ENCODE measurements around the gene SLC30A7.
A peak's percentile ranks its signal among the peaks of the same experiment; 100 is the strongest.

SLC30A7 gene

DNA sequence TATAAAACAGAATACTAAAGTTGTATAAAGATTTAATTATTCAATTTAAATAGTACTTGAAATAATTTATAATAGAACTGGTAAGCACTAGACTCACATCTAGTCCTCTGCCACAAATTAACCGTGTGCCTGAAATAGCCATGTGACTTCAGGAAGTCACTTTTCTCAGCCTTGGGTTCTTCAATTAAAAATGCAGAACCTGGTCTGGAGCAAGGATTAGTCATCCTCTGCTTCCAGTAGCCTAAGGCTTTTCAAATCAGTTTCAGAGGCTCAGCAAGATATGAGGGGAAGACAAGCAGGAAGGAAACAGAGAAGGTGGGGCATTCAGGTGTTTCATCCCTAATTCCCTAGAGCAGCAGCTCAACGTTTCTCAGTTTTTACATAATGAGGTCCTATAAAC is 106.7 kb downstream of the SLC30A7 start:
- in situ Hi-C loops (cut with MboI; ENCODE audit: low pct_unique_long_range_greater_than_20kb, low sequenced_read_pairs): no loop called here
- DNase-seq: peak; percentile 64

DNA sequence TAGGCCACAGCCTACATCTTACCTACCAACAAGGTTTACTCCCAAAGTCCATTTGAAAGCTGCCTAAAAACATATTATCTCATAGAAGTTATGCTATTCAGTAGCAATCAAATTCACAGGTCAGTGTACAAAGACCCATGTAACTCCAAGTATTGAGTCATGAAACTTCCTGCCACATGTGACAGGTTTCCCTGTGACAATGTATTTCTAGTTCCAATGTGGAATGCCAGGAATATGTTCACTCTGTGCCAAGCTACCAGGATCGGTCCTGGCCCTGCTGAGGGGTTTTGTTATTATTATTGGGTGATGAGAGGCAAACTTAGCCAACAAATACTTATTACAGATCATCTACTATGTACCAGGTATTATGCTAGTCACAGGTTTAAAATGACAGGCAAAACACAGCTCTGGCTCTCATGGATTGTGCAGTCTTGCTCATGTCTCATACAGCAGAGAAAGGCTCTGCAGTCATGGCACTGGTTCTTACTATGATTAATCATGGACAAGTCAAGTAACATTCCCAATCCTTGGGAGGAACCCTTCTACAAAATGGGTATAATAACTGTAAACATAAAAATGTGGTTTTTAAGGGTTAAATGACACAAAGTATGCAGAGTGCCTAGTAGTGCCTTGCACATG is 107.2 kb downstream of the SLC30A7 start:
- in situ Hi-C loops (cut with MboI; ENCODE audit: low pct_unique_long_range_greater_than_20kb, low sequenced_read_pairs): no loop called here
- no peak for DNase-seq

GRCh38 chr1:101004061-101004460 is 108.2 kb downstream of the SLC30A7 start:
- in situ Hi-C loops (cut with MboI; ENCODE audit: low pct_unique_long_range_greater_than_20kb, low sequenced_read_pairs): no loop called here
- DNase-seq: no peak

- no peak for DNase-seq
- in situ Hi-C loops (cut with MboI; ENCODE audit: low pct_unique_long_range_greater_than_20kb, low sequenced_read_pairs): no loop called here
Observed at GRCh38 chr1:101004670-101005069, 108.8 kb downstream of the SLC30A7 start.

DNA sequence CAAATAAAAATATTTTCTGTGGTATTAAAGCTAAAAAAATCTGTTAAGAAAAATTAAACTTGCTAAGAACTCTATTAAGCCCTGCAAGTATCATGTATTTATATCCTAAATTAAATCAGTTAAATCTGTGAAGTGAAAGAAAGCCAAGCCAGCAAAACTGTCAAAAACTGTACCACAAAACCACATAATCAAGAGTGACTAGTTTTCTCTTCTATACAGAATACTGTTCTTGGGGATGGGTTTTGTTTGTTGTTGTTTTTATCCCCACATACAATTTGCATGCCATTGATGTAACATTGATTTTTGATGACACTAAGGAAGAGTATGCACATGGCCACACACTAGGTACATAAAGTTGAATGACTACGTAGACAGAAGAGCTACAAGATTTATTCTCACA is 109.3 kb downstream of the SLC30A7 start:
- in situ Hi-C loops (cut with MboI; ENCODE audit: low pct_unique_long_range_greater_than_20kb, low sequenced_read_pairs): no loop called here
- DNase-seq: no peak

- no peak for DNase-seq
- in situ Hi-C loops (cut with MboI; ENCODE audit: low pct_unique_long_range_greater_than_20kb, low sequenced_read_pairs): no loop called here
Observed at GRCh38 chr1:101005871-101006270, 110.0 kb downstream of the SLC30A7 start.

DNA sequence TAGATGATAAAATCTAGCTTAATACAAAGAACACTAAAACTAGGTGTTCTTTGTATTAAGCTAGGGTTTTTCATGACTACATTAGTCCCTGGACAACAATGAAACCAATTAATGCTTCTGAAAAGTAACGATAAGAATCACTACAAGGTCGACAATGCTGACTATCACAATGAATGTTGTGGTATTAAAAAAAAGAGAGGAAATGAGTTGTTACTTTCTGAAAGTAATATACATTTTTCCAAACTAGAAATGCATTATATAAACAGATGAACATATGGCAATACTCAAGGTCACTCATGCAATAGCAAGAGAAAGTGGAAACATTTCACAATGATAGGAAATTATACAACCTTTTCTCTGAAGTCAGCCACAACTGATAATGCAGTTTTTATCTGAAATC is 110.7 kb downstream of the SLC30A7 start:
- in situ Hi-C loops (cut with MboI; ENCODE audit: low pct_unique_long_range_greater_than_20kb, low sequenced_read_pairs): no loop called here
- no peak for DNase-seq

DNA sequence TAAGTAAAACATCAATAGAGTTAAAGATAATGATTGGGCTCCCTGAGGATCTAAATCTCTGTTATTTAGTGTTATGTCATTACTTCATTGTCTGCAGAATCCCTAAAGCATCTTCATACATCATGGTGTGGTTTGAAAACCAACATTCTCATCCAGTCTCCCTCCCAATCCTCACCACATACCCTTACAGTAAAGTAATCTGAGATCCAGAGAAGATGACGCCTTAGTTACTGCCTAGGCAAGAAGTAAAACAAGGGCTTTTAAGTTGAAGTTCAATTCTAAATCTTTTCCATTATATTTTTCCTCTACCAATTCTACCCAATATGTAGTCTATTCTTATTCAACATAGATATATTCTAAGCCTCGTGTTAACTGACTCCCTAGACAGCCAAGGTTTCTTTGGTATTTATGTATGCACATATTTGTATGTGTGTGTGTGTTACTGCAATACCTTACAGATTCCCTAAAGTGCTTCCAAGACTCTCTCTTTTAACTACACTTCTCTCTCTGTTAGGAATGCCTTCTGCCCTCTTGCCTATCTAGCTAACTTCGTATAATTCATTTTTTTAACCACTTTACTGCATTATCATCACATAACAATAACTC is 112.4 kb downstream of the SLC30A7 start:
- DNase-seq: no peak
- in situ Hi-C loops (cut with MboI; ENCODE audit: low pct_unique_long_range_greater_than_20kb, low sequenced_read_pairs): no loop called here

- in situ Hi-C loops (cut with MboI; ENCODE audit: low pct_unique_long_range_greater_than_20kb, low sequenced_read_pairs): no loop called here
- no peak for DNase-seq
Observed at GRCh38 chr1:101013776-101014175, 117.9 kb downstream of the SLC30A7 start.

DNA sequence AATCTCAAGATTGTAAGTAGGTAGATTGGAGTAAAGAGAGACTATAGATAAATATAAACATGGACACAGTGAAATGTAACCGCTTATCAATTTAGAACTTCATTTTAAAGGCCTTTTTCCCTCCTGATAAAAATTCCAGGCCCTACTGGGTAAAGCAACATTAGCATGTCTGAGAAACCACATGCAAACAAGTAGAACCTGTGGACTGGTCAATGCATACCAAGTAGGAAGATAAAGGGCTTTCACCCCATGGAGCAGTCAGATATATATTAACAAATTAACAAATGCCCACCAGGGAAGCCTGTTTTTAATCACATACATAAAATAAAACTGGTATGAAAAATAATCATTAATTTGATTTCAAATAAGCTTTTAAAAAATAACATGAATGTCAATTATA is 121.6 kb downstream of the SLC30A7 start:
- DNase-seq: no peak
- in situ Hi-C loops (cut with MboI; ENCODE audit: low pct_unique_long_range_greater_than_20kb, low sequenced_read_pairs): no loop called here

- in situ Hi-C loops (cut with MboI; ENCODE audit: low pct_unique_long_range_greater_than_20kb, low sequenced_read_pairs): no loop called here
- DNase-seq: no peak
Observed at GRCh38 chr1:101022294-101022693, 126.4 kb downstream of the SLC30A7 start.

DNA sequence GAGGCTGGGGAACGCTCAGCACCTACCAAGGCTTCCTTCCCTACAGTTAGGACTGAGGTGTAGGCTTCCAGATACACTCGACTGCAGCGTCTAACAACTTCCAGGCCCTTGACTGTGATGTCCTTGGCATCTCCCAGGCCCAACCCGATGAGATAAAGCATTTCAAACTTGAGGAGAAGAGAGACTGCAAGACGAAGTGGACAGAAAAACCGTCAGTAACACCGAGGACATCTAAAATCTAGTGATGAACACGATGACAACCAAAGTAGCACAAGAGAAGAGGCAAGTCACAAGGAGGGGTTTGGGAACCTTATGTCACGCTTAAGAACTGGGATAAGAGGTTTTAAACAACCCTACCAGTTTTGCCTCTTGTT is 129.4 kb downstream of the SLC30A7 start:
- in situ Hi-C loops (cut with MboI; ENCODE audit: low pct_unique_long_range_greater_than_20kb, low sequenced_read_pairs): no loop called here

GRCh38 chr1:101025657-101026429 is 130.0 kb downstream of the SLC30A7 start, which contains the start of gene DPH5:
Gene DPH5, minus strand, starts transcription at chr1:101025784. Its CDS starts 341 bp downstream, at chr1:101025443.
- peak; percentile 90 for DNase-seq
- in situ Hi-C loops (cut with MboI; ENCODE audit: low pct_unique_long_range_greater_than_20kb, low sequenced_read_pairs): no loop called here

More for the DNA sequence above, 129.4 kb downstream of the SLC30A7 start:
- no peak for DNase-seq

- in situ Hi-C loops (cut with MboI; ENCODE audit: low pct_unique_long_range_greater_than_20kb, low sequenced_read_pairs): no loop called here
- no peak for DNase-seq
Observed at GRCh38 chr1:101026430-101026788, 130.5 kb downstream of the SLC30A7 start.

DNA sequence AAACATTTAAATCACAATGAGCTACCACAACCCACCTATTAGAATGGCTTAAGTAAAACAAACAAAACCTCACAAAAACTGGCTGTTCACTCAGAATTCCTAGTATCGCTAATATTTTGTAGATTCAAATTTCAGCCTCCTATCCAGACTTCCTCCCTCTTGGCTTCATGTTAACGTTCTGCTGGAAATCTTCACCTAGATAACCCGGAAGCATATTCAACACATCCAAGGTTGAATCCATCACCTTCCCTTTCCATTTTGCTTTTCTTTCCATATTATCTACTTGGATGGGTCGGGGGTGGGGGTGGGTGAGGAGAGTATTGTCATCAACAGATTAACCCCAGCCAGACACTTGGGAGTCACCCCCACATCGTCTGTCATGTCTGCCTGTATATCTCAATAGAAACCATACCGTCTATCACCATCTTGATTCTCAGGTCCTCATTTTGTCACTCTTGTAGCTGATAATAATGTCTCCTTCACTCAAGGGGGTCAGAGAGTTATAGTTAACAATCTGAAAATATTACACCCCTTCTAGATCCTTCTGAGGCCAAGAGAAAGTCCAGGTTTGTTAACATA is 131.4 kb downstream of the SLC30A7 start:
- in situ Hi-C loops (cut with MboI; ENCODE audit: low pct_unique_long_range_greater_than_20kb, low sequenced_read_pairs): no loop called here
- DNase-seq: no peak

DNA sequence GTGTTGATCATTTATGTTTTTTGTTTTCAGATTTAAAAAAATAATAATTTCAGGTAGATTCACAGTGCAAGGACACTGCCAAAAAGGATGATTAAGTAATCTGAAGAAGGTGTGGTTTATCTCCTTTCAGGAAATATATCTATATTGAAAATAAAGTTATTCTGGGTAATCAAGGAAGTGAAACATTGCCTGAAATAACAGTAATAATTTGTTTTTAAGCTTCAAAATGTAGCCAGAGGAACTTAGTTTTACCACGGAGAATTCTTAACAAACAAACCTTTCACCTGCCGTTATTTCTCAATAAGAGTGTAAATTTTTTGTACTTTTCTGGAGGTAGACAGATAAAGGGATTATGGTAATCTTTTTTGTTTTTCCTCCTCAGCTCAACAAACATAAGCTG is 132.6 kb downstream of the SLC30A7 start:
- in situ Hi-C loops (cut with MboI; ENCODE audit: low pct_unique_long_range_greater_than_20kb, low sequenced_read_pairs): no loop called here
- no peak for DNase-seq

GRCh38 chr1:101029184-101029583 is 133.3 kb downstream of the SLC30A7 start:
- DNase-seq: no peak
- in situ Hi-C loops (cut with MboI; ENCODE audit: low pct_unique_long_range_greater_than_20kb, low sequenced_read_pairs): no loop called here

GRCh38 chr1:101030881-101031280 is 135.0 kb downstream of the SLC30A7 start:
- DNase-seq: no peak
- in situ Hi-C loops (cut with MboI; ENCODE audit: low pct_unique_long_range_greater_than_20kb, low sequenced_read_pairs): no loop called here

All from KBM-7 (cell line).